Right renal pelvis (tissue), 4 donors: ENCODE results near the gene POTEF. TPM values are rescaled to one million over a fixed set of nuclear protein-coding genes. Genes with fewer than 3 reads are reported as not detected.
"Not testable (repeated sequence)": the region's sequence is repeated elsewhere in the genome, so short reads cannot be mapped to it uniquely, and the experiment has no call there.

Source experiments
- DNase-seq, 4 donors: peaks; one replicate each; pipeline ENCODE4 v3.0.0-alpha.2; 2013; ENCODE audit warnings: low read depth in 4 of 4, low spot score in 3 of 4, missing footprints in 1 of 4
- polyA plus RNA-seq, 4 donors: library from polyadenylated mRNA; unstranded; fragments of 120-200 nt; gene quantifications; one replicate each; pipeline ENCODE4 v1.2.1, GENCODE V29; 2013; ENCODE audit not compliant: insufficient read length in 4 of 4

Gene POTEF
- polyA plus RNA-seq, result under 1 TPM in 1 of 4 donors, not detected in 3; 0.18 TPM

DNA sequence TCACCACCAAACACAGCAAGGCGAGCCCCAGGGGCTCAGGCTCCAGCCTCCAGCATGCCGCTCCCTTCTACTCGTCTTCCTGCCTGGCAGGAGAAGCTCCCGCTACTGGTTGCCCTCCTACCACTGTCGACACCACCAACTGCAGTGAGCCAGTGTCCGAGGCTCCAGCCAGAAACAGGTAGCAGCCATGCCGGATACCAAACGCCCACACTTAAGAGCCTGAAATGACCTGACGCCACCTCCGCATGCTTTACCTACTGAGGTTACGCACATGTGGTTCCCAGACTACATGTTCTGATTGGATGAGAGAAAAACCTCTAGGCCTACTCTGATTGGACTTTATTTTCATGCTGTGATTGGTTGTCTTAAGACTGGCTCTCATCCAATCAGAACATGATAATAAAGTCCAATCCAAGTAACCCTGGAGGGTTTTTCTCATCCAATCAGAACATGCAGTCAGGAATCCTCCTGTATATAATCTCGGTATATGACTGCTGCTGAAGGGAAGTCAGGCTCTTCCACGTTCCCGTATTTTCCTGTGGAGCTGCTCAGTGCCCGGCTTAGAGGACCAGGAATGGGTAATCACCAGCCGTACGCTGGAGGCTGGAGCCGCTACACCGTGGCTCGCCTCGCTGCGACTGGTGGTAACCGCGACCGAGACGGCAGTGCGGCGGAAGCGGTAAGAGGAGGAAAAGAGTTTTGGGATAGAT, at the start of gene POTEF:
Gene POTEF (minus strand): TSS at position 103 of the 710 bp plus-strand sequence. CDS start 8,707 bp downstream, outside the sequence.
- not testable (repeated sequence) for DNase-seq

GRCh38 chr2:130174866-130175265, 45.8 kb upstream of the POTEF start:
- DNase-seq, result not testable (repeated sequence)

DNA sequence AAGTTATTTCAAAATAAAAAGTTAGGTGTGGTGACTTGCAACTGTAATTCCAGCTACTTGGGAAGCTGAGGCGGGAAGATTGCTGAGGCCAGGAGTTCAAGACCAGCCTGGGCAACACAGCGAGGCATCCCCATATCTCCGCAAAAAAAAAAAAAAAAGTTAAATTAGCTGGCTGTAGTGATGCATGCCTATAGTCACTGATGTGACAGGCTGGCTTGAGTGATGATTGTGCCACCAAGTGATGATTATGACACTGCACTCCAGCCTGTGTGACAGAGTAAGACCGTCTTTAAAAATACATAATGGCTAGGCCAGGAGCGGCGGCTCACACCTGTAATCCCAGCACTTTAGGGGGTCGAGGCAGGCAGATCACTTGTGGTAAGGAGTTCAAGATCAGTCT, 40.9 kb upstream of the POTEF start:
- DNase-seq, result no peak

GRCh38 chr2:130169163-130169562, 40.1 kb upstream of the POTEF start:
- not testable (repeated sequence) for DNase-seq

DNA sequence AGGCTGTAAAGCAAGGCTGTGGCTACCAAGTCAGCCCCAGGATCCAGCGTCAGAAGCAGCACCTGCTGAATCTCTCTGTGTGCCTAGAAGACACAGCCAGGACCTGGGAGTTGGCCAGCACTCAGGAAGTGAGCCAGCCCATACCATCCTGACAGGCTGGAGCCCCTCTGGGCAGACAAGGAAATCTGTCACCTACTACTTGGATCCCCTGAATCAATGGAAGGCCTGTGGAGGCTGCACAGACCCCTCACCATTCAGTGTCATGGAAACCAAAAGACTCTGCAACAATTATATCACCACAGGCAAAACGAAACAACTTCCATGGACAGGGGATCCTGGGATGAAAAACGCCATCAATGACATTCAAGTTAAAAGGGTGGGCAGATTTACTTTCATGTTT, 37.6 kb upstream of the POTEF start:
- not testable (repeated sequence) for DNase-seq

GRCh38 chr2:130165293-130166016, 36.4 kb upstream of the POTEF start:
- no peak for DNase-seq

DNA sequence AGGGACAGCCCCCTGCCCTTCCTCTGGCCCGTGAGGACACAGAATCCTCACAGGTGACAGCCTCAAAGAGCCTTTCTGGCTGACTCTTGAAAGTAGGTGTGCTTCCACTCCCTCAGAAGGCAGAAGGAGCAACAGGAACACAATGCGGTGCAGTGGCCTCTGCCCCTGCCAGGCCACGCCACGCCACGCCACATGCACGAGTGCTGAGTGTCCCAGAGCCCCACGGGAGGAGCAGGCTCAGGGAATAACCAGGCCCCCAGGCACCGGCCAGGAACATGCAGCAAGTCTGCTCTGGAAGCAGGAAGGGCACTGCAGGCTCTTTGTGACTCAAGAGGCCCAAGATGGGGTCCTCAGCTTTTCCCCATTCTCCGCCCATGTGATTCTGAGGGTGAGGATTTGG, 33.9 kb upstream of the POTEF start:
- no peak for DNase-seq

- DNase-seq, result not testable (repeated sequence)
Observed at GRCh38 chr2:130162486-130162885, 33.5 kb upstream of the POTEF start.

DNA sequence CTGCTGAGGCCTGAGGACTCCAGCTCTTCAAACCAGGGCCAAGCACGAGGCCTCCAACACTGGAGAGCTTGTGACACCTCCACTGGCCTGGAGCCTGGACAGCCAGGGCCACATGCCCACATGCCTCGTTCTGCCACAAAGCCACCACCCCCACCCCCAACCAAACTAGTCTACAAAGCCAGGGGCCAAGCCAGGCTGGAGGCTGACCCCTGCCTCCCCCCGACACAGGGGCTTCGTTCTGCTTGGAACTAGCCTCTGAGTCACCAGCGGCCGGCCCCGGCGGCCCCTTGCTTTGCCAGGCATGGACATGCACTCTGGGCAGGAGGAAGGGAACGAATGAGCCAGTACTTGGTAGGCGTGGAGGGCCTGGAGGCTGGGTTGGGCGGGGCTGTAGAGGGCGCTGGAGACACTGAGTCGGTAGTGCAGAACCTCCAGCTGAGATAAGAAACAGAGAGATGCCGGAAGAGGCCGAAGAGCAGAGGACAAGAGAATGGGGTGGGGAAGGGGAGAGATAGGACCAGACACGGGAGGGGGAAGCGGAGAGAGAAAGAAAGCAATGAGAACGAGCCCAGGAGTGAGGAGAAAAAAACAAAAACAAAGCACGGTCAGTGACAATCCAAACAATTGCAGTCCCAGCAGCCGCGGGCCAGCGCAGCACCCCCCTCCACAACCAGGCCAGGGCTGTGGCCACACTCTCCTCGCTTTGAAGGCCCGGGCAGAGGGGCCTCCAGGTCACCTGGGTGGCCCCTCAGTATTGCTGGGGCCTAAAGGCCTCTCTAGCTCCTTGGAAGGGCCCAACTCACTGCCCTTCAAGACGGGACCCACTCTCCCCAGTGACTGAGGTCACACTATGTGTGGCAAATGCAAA, 32.0 kb upstream of the POTEF start:
- not testable (repeated sequence) for DNase-seq

GRCh38 chr2:130160131-130160530, 31.1 kb upstream of the POTEF start:
- no peak for DNase-seq

DNA sequence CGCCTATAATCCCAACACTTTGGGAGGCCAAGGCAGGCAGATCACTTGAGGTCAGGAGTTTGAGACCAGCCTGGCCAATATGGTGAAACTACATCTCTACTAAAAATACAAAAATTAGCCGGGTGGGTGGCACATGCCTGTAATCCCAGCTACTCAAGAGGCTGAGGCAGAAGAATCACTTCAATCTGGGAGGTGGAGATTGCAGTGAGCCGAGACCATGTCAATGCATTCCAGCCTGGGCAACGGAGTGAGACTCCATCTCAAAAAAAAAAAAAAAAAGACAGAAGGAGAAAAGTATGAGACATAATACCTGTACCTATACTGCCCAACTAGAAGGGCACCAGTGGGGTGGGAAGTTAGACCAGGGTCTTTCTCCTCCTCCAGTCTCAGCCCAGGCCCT, 30.4 kb upstream of the POTEF start:
- not testable (repeated sequence) for DNase-seq

DNA sequence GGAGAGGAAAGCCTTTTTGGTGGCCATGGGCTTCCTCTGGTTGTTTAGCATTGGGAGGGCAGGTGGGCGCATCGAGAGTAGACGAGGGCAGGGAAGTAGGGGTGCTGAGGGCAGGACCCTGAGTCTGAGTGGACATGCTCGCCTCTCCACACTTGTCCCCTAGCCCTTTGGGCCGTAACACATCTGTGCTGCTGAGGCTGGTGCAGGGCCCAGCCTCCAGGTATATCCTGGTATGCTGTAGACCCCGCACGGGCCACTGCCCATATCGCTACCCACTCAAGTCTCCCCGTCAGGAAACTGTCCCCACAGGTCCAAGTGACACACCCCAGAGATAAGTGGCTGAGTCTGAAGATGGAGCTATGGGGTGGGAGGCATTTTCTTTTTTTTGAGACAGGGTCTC, 29.6 kb upstream of the POTEF start:
- no peak for DNase-seq

DNA sequence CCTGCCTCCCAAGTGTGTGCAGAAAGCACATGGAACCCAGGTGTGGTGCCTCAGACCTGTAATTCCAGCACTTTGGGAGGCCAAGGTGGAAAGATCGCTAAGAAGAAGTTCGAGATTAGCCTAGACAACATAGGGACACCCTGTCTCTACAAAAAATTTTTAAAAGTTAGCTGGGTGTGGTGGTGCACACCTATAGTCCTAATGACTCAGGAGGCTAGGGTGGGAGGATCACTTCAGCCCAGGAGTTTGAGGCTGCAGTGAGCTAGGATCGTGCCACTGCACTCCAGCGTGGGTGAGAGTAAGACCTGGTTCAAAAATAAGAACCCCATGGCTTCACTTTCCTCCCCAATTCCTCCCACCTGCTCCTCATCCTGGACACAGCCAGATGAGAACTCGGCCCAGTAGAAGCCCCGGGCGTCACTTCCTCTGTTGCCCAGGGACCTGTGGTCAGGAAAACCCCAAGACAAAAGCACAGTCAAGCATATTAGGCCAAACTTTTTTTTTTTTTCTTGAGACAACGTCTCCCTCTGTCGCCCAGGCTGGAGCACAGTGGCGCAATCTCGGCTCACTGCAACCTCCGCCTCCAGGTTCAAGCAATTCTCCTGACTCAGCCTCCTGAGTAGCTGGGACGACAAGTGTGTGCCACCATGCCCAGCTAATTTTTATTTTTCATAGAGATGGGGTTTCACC, 28.9 kb upstream of the POTEF start:
- not testable (repeated sequence) for DNase-seq

GRCh38 chr2:130157354-130157753, 28.3 kb upstream of the POTEF start:
- DNase-seq, result not testable (repeated sequence)

DNA sequence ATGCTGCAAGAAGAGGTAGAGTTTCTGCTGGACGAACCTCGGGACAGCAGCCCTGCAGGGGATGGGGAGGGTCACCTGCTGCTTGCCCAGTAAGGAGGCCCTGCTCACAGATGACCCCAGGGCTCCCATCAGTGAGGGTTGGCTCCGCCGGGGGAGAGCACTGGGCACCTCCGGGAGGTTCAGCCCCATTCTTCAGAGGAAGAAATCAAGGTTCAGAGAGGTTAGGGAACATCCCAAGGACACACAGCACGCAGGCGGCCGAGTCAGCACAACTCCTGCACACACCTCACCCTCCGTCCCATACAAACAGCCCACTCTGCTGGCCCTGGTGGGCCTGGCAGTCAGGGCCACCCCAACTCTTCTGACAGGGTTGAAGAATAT, 27.6 kb upstream of the POTEF start:
- DNase-seq, result no peak

DNA sequence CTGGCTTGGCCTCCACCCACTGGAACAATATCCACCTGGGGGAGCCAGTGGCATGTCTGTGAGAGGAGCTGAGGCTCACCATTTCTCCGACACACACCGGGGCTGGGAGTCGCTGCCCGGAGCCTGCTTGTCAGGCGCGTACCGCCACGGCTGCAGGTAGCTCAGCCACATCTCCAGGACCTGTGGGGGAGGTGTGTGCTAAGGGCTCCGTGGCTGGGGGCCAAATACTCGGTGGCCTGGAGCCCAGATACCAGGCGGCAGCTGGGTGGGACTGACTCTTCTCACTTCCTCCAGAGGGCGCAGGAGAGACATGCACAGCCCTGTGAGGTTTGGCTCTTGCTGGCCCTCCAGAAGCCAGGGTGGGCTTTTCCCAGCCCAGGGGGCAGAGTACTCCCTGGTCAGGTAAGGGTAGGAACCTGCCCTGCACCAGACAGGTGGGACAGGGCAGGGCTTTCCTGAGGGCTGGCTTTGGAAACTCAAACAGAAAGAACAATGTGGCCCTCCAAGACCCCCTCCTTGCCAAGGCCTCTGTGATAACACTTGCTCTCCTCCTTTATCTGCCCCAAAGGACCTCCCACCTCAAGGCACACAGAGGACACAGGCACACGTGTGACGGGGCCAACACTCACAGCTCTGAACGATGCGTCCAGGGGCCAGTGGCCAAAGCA, 27.1 kb upstream of the POTEF start:
- DNase-seq, result peak in 1 of 4 donors; percentile 35

DNA sequence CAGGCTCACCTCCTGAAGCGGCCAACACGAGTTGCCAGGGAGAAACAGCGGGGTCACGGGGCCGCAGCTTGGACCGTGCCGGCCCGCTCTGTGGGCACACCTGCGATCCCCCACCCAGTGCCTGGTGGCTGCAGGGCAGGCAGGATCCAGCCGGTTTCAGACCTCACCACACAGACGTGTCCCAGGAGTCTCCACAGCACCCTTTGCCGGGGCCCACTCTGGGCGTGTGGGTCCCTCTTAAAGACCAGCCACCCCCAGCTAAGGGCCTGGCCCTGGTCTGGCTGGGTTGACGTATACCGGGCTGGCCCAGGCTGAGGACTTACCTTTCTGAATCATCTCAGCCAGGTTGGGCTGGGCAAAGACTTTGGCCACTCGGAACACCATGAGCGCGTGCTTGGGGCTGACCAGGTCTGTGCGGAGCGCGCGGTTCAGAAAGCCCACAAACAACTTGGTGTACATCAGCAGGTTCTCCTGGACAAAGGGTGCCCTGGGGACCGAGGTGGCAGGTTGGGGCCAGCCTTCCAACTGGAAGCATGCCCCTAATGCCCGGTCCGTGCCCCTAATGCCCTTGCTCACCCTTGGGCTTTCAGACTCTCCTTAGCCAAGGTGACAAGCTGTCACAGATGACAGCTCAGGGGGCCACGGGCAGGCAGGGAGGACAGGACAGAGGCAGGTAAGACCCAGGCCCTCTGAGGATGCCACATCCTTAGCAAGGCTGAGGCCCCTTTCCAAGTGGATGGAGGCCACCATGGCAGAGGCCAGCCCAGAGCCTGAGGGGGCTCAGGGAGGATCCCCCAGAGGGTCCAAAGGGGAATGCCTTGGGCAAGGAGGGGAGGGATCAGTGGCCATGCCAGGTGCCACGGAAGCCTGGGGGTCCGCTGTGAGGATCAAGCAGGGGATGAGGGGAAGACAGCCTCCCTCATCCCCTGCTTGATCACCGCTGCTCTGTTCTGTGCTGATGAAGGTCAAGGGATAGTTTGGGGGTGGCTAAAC, 26.0 kb upstream of the POTEF start:
- no peak for DNase-seq

DNA sequence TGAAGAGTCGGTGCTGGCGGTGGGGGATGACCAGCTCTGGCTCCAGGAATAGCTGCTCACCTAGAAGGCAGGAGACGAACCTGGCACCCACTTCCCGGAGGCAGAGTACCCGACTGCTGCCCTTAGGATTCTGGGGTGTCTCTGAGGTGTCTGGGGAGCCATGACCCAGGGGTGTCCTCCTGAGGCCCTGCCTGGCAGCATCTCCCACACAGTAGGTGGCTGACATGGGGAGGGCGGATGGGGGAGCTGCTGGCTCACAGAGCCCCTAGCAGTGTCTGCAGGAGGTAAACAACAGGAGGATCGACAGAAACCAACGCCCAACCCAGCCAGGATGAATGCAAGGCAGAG, 25.4 kb upstream of the POTEF start:
- DNase-seq, result not testable (repeated sequence)
